Upper lobe of left lung (tissue), 4 donors: ENCODE results near the gene CCNY.

ENCODE experiments used
- EP300 ChIP-seq, 4 donors: sonication (generic); formaldehyde crosslinking; IDR thresholded peaks; one replicate each; pipeline ENCODE4 v1.5.1; 2017; ENCODE audit warnings: antibody characterized with exemption in 4 of 4, control low read depth in 2 of 4
- POLR2AphosphoS5 ChIP-seq, 2 donors: sonication (generic); formaldehyde crosslinking; IDR thresholded peaks; one replicate each; pipeline ENCODE4 v1.5.1; 2017; ENCODE audit warnings: antibody characterized with exemption in 2 of 2

- TF ChIP-seq POLR2AphosphoS5 (IDR thresholded peaks at IDR 0.05) (no peak), EP300 (IDR thresholded peaks at IDR 0.05) (no peak)
Observed at GRCh38 chr10:35359056-35359455, 22.7 kb downstream of the CCNY start.
